MM.1S (cell line): Measurements from ENCODE around the gene TXNIP.

Experiments
- CTCF ChIP-seq: fragments of 300-600 bp; sonication (generic); IDR thresholded peaks from 2 replicates; pipeline ENCODE4 v1.5.1; 2016; ENCODE audit warnings: antibody characterized with exemption, low read length, mixed read lengths
- EZH2 ChIP-seq: fragments of 300-600 bp; sonication (generic); optimal IDR thresholded peaks from 2 replicates; pipeline ENCODE3; 2017; ENCODE audit warnings: low read depth, mild to moderate bottlenecking, antibody characterized with exemption, low read length, mixed read lengths
- EZH2phosphoT487 ChIP-seq: fragments of 300-600 bp; sonication (generic); IDR thresholded peaks from 2 replicates; pipeline ENCODE4 v1.6.1; 2018; ENCODE audit warnings: antibody characterized with exemption, low read length

- TF ChIP-seq CTCF (no peak), EZH2 (no peak), EZH2phosphoT487 (no peak)
These were observed 25.4 kb upstream of the TXNIP start, which contains the start of gene HJV for GRCh38 chr1:146021622-146022402.
